Measurements from ENCODE around the gene GRM8.

DNA sequence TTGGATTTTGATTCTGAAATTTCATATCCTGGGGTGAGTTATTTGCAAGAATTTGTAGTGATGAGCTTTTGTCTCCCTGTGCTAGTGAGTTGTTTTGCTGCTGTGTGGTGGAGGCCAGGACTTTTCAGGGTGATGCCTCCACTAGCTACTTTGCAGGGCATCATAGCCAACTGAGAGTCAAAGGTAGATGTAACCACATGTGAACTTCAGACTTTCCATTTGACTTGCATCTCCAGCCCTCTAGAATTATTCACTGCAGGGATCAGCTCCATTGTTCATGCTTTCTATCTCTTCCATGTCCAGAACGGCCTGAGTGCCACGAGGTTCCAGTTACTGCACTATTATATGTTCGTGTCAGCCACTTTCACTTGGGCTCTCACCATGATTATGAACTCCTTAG lies 534.3 kb downstream of the GRM8 start:
- no peak for TF ChIP-seq HDGF (IDR thresholded peaks at IDR 0.05; ENCODE audit: borderline replicate concordance)
- TF ChIP-seq SP1 (IDR thresholded peaks at IDR 0.05), result no peak
- no peak for TF ChIP-seq SUZ12 (IDR thresholded peaks at IDR 0.05)
- TF ChIP-seq, protein P1, sequence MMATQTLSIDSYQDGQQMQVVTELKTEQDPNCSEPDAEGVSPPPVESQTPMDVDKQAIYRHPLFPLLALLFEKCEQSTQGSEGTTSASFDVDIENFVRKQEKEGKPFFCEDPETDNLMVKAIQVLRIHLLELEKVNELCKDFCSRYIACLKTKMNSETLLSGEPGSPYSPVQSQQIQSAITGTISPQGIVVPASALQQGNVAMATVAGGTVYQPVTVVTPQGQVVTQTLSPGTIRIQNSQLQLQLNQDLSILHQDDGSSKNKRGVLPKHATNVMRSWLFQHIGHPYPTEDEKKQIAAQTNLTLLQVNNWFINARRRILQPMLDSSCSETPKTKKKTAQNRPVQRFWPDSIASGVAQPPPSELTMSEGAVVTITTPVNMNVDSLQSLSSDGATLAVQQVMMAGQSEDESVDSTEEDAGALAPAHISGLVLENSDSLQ (IDR thresholded peaks at IDR 0.05), result no peak
- no peak for TF ChIP-seq FOXA1 (IDR thresholded peaks at IDR 0.05)
- no peak for TF ChIP-seq FOXM1 (IDR thresholded peaks at IDR 0.05; ENCODE audit: borderline replicate concordance)
- TF ChIP-seq TARDBP (IDR thresholded peaks at IDR 0.05), result no peak
- TF ChIP-seq L3MBTL2 (conservative IDR thresholded peaks at IDR 0.05), result no peak
- no peak for TF ChIP-seq ZNF384 (IDR thresholded peaks at IDR 0.05)
- TF ChIP-seq NFRKB (IDR thresholded peaks at IDR 0.05), result no peak

Data from HEK293T (cell line).